Keratinocyte (primary cell): ENCODE measurements around the gene CENPA. TPM values are rescaled to one million over a fixed set of nuclear protein-coding genes. Genes with fewer than 3 reads are reported as not detected.

ENCODE experiments used
- DNase-seq: peaks from one replicate; pipeline ENCODE4 v3.0.0-alpha.2; 2011; ENCODE audit warnings: low read depth, missing footprints, low spot score
- FAIRE-seq: peaks from 2 replicates; lab custom pipeline; 2011; peaks lifted over from hg19 to GRCh38; lab: Jason Lieb, UNC
- H2AFZ ChIP-seq: 2 replicates; pipeline ENCODE4 v1.6.0; 2012; ENCODE audit warnings: low read length, control low read depth, inconsistent platforms; ENCODE audit not compliant: control insufficient read depth
- H3K27ac ChIP-seq: 2 replicates; pipeline ENCODE4 v1.5.1; 2011; ENCODE audit warnings: low read length; ENCODE audit not compliant: control insufficient read depth, insufficient read depth
- H3K27me3 ChIP-seq: 3 replicates; pipeline ENCODE4 v1.6.0; 2011; ENCODE audit warnings: low read length; ENCODE audit not compliant: control insufficient read depth, insufficient read depth; ENCODE audit errors: extremely low read depth
- H3K36me3 ChIP-seq, 2 experiments: 2 replicates in 1 of 2; 3 replicates in 1 of 2; pipeline ENCODE4 v1.5.1; 2011; ENCODE audit warnings: low read length in 2 of 2, mild to moderate bottlenecking in 1 of 2; ENCODE audit not compliant: control insufficient read depth in 2 of 2, insufficient read depth in 2 of 2; ENCODE audit errors: extremely low read depth in 1 of 2
- H3K4me1 ChIP-seq: 3 replicates; pipeline ENCODE4 v1.5.1; 2011; ENCODE audit warnings: low read length; ENCODE audit not compliant: control insufficient read depth, insufficient read depth; ENCODE audit errors: extremely low read depth
- H3K4me2 ChIP-seq: 3 replicates; pipeline ENCODE4 v1.6.0; 2011; ENCODE audit warnings: low read depth, low read length; ENCODE audit not compliant: control insufficient read depth, insufficient read depth; ENCODE audit errors: extremely low read depth
- H3K4me3 ChIP-seq, 3 experiments: fragments of 200-600 bp in 1 of 3; sonication (generic) in 1 of 3; 2 replicates in 2 of 3; 3 replicates in 1 of 3; pipeline ENCODE4 v1.5.1; 2011 to 2016; ENCODE audit warnings: low read length in 3 of 3, mild to moderate bottlenecking in 3 of 3, control low read depth in 2 of 3, inconsistent platforms in 1 of 3, low read depth in 1 of 3, mixed read lengths in 1 of 3, mixed run types in 1 of 3, moderate library complexity in 1 of 3; ENCODE audit not compliant: control insufficient read depth in 2 of 3, insufficient read depth in 2 of 3; ENCODE audit errors: extremely low read depth in 1 of 3
- H3K79me2 ChIP-seq: 2 replicates; pipeline ENCODE4 v1.6.0; 2012; ENCODE audit warnings: low read length; ENCODE audit not compliant: control insufficient read depth, insufficient read depth
- H3K9ac ChIP-seq: 3 replicates; pipeline ENCODE4 v1.6.0; 2011; ENCODE audit warnings: low read length; ENCODE audit not compliant: control insufficient read depth, insufficient read depth; ENCODE audit errors: extremely low read depth
- H3K9me1 ChIP-seq: 3 replicates; pipeline ENCODE4 v1.6.0; 2011; ENCODE audit warnings: low read length; ENCODE audit not compliant: control insufficient read depth, insufficient read depth; ENCODE audit errors: extremely low read depth
- H3K9me3 ChIP-seq: 2 replicates; pipeline ENCODE4 v1.5.1; 2012; ENCODE audit warnings: low read depth, low read length; ENCODE audit not compliant: control insufficient read depth
- H4K20me1 ChIP-seq: 3 replicates; pipeline ENCODE4 v1.6.0; 2011; ENCODE audit warnings: low read length; ENCODE audit not compliant: control insufficient read depth, insufficient read depth; ENCODE audit errors: extremely low read depth
- CTCF ChIP-seq, 3 experiments: IDR thresholded peaks in 1 of 3; conservative IDR thresholded peaks in 1 of 3; optimal IDR thresholded peaks in 1 of 3; 2 replicates in 2 of 3; 3 replicates in 1 of 3; pipeline versions ENCODE3 to v1.5.1; 2011; ENCODE audit warnings: low read length in 3 of 3, mild to moderate bottlenecking in 3 of 3, moderate library complexity in 2 of 3, control low read depth in 1 of 3, inconsistent platforms in 1 of 3; ENCODE audit not compliant: insufficient read depth in 2 of 3; ENCODE audit errors: extremely low read depth in 1 of 3
- EZH2 ChIP-seq: IDR thresholded peaks from one replicate; pipeline ENCODE4 v1.6.1; 2012; ENCODE audit warnings: inconsistent platforms, mild to moderate bottlenecking, low read length, moderate library complexity
- dilution Hi-C: fragments of 300-500 bp; cut with MboI; formaldehyde crosslinking; loops from one replicate; pipeline ENCODE4 v1.7.0; 2020; ENCODE audit warnings: low sequenced_read_pairs; ENCODE audit not compliant: extremely low pct_ligation_motif_present
- polyA plus RNA-seq, 5 experiments: library from polyadenylated mRNA; depleted of rRNA in 3 of 5; stranded (reverse) in 3 of 5; stranded (forward) in 1 of 5; unstranded in 1 of 5; fragments of >200 nt; gene quantifications; 1 replicate in 1 of 5; 2 replicates in 3 of 5; 3 replicates in 1 of 5; pipeline versions ENCODE4 v1.2.1 to v1.2.3, GENCODE V29; 2011 to 2012; ENCODE audit warnings: missing spikeins in 2 of 5, low read depth in 1 of 5, low replicate concordance in 1 of 5

The CENPA gene
- polyA plus RNA-seq, 1 donor (not counting 4 experiments of a cell fraction or from before 2014, with no cell fraction given): 12.4 TPM

GRCh38 chr2:26820932-26821331 is 35.1 kb downstream of the CENPA start:
- Histone ChIP-seq H3K4me2 (no peak overlapping the region), H3K4me1 (no peaks in the 10 kb centered on the region), H3K79me2 (no peaks in the 10 kb centered on the region), H3K36me3 (no peaks in the 10 kb centered on the region), H3K27ac (no peak overlapping the region), H3K9me1 (no peaks in the 10 kb centered on the region), H3K9me3 (no peaks in the 10 kb centered on the region), H3K27me3 (peaks cover 4% of the 10 kb centered on the region), H3K4me3 (no peak overlapping the region), H2AFZ (no peak overlapping the region), H3K9ac (no peak overlapping the region), H4K20me1 (no peaks in the 10 kb centered on the region)
- FAIRE-seq (no peak), DNase-seq (no peak)
- dilution Hi-C loops: no loop called here
- TF ChIP-seq EZH2: no peak
- no peak for TF ChIP-seq CTCF (optimal IDR thresholded peaks at IDR 0.05 in 1 of 3, IDR thresholded peaks at IDR 0.05 in 1 of 3, conservative IDR thresholded peaks at IDR 0.05 in 1 of 3; ENCODE audit: extremely low read depth in 1 of 3, insufficient read depth in 2 of 3, low read length in 3 of 3)

GRCh38 chr2:26822877-26823276 is 37.0 kb downstream of the CENPA start:
- FAIRE-seq (no peak), DNase-seq (no peak)
- no peaks in the 10 kb centered on the region for H3K4me1 ChIP-seq
- no peak overlapping the region for H3K9ac ChIP-seq
- peaks cover 4% of the 10 kb centered on the region for H3K27me3 ChIP-seq
- H3K4me2 ChIP-seq: no peak overlapping the region
- no peaks in the 10 kb centered on the region for H3K9me3 ChIP-seq
- TF ChIP-seq EZH2 (no peak), CTCF (optimal IDR thresholded peaks at IDR 0.05 in 1 of 3, IDR thresholded peaks at IDR 0.05 in 1 of 3, conservative IDR thresholded peaks at IDR 0.05 in 1 of 3; ENCODE audit: extremely low read depth in 1 of 3, insufficient read depth in 2 of 3, low read length in 3 of 3) (no peak)
- no peaks in the 10 kb centered on the region for H3K9me1 ChIP-seq
- H3K4me3 ChIP-seq: no peak overlapping the region
- no peak overlapping the region for H3K27ac ChIP-seq
- no peaks in the 10 kb centered on the region for H4K20me1 ChIP-seq
- no peaks in the 10 kb centered on the region for H3K36me3 ChIP-seq
- H2AFZ ChIP-seq: no peak overlapping the region
- H3K79me2 ChIP-seq: no peaks in the 10 kb centered on the region
- dilution Hi-C loops: no loop called here
